GM13977 (cell line): ENCODE measurements around the gene TALDO1.
"Not testable (repeated sequence)": the region's sequence is repeated elsewhere in the genome, so short reads cannot be mapped to it uniquely, and the experiment has no call there.

Experiments used
- DNase-seq: peaks from one replicate; pipeline ENCODE4 v3.0.0; 2012; ENCODE audit warnings: low spot score
- in situ Hi-C: fragments of 300-500 bp; cut with MboI; formaldehyde crosslinking; loops from one replicate; pipeline ENCODE4 v1.12.0; 2022; ENCODE audit warnings: low sequenced_read_pairs, low pct_unique_long_range_greater_than_20kb, mixed read lengths, inconsistent platforms; ENCODE audit not compliant: unreplicated experiment
- TF ChIP-seq, protein P1 (sequence below): IDR thresholded peaks from 2 replicates; pipeline ENCODE4 v1.5.1; 2012; ENCODE audit warnings: mild to moderate bottlenecking, control low read depth; ENCODE audit not compliant: insufficient read depth; ENCODE audit errors: extremely low read depth, missing control alignments

The TALDO1 gene

DNA sequence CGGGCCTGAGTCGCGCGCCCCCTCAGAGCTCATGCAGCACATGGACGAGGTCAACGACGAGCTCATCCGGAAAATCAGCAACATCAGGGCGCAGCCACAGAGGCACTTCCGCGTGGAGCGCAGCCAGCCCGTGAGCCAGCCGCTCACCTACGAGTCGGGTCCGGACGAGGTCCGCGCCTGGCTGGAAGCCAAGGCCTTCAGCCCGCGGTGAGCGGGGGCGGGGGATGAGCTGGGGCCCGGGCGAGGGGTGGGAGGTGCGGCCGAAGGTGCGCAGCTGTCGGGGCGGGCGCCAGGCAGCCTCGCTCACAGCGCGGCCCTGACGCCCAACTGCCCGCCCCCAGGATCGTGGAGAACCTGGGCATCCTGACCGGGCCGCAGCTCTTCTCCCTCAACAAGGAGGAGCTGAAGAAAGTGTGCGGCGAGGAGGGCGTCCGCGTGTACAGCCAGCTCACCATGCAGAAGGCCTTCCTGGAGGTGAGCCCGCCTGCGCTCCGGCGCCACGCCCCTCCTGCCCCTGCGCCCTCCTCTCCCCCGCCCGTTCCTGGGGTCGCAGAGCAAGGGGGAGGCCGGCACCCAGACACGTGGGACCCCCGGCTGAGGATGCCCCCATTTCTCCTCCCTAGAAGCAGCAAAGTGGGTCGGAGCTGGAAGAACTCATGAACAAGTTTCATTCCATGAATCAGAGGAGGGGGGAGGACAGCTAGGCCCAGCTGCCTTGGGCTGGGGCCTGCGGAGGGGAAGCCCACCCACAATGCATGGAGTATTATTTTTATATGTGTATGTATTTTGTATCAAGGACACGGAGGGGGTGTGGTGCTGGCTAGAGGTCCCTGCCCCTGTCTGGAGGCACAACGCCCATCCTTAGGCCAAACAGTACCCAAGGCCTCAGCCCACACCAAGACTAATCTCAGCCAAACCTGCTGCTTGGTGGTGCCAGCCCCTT lies 20.7 kb upstream of the TALDO1 start:
- TF ChIP-seq, protein P1, sequence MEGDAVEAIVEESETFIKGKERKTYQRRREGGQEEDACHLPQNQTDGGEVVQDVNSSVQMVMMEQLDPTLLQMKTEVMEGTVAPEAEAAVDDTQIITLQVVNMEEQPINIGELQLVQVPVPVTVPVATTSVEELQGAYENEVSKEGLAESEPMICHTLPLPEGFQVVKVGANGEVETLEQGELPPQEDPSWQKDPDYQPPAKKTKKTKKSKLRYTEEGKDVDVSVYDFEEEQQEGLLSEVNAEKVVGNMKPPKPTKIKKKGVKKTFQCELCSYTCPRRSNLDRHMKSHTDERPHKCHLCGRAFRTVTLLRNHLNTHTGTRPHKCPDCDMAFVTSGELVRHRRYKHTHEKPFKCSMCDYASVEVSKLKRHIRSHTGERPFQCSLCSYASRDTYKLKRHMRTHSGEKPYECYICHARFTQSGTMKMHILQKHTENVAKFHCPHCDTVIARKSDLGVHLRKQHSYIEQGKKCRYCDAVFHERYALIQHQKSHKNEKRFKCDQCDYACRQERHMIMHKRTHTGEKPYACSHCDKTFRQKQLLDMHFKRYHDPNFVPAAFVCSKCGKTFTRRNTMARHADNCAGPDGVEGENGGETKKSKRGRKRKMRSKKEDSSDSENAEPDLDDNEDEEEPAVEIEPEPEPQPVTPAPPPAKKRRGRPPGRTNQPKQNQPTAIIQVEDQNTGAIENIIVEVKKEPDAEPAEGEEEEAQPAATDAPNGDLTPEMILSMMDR: no peak
- in situ Hi-C loops: no loop called here
- DNase-seq: peak; percentile 89

DNA sequence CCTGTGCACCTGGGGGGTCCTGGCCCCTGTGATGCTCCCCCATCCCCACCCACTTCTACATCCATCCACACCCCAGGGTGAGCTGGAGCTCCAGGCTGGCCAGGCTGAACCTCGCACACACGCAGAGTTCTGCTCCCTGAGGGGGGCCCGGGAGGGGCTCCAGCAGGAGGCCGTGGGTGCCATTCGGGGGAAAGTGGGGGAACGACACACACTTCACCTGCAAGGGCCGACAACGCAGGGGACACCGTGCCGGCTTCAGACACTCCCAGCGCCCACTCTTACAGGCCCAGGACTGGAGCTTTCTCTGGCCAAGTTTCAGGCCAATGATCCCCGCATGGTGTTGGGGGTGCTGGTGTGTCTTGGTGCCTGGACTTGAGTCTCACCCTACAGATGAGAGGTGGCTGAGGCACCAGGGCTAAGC lies 20.0 kb upstream of the TALDO1 start:
- TF ChIP-seq, protein P1: no peak
- no peak for DNase-seq
- in situ Hi-C loops: no loop called here

DNA sequence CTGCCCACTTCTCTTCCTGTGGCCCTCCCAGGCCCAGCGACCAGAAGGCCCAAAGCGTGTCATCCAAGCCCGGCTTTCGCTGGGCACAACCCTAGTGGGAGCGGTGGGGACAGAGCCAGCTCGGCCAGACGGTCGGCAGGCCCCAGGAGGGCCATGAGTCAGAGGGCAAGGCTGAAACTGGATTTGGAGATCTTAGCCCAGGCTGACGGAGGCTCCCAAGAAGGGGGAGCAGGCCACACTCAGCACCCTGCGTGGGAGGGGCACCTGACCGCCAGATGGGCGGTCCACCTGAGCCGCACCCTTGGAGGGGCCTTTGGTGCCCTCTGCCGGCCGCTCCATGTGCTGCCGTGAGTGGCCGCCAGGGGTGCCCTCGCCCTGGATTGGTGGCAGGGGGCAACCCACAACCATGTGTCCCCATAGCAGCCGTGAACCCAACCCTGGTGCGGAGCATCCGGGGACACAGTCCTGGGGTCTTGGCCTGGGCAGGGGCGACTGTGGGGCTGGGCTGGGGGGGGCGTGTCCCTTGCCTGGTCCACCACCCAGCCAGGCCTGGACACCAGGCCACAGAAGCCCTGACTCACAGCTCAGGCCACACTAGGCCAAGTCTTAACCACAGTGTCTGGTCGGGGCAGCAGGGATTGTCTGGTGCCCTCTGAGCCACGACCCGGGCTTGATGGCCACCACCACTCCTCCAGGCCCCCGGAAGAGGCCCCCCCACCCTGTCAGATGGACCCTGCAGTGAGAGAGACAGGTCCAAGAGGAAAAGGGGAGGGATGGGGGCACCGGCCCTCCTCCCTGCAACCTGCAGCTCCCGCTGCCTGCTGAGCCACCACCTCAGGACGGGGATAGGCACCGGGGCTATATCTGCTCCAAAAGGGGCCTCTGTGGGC lies 19.2 kb upstream of the TALDO1 start:
- peak; percentile 93 for DNase-seq
- TF ChIP-seq, protein P1: peak; percentile 99
- in situ Hi-C loops: no loop called here

DNA sequence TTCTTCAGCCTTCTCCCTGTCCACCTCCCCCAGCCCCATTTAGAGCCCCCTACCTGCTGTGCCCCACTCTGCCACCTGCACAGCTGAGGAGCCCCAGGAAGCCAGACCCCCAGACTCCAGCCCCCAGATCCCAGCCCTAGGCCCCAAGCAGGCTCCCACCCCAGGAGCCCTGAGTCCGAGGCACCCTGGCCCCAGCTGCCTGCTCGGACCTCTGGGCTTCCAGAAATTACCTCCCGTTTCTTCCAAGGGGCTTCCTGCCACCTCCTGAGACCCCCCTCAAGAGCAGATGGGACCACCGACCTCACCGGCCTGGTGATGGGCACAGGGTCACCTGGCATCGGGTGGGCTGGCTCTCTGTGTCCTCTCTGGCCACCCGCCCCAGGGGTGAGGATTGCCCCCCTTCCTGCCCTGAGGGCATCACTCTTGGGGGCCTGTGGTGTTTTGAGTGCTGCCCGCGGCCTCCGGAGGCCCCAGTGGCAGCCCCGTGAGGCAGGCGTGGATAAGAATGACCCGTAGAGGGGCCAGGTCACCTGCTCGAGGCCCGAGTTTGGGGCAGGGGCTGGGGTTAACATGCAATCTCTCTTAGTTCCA lies 18.3 kb upstream of the TALDO1 start:
- in situ Hi-C loops: no loop called here
- TF ChIP-seq, protein P1: no peak
- DNase-seq: no peak

DNA sequence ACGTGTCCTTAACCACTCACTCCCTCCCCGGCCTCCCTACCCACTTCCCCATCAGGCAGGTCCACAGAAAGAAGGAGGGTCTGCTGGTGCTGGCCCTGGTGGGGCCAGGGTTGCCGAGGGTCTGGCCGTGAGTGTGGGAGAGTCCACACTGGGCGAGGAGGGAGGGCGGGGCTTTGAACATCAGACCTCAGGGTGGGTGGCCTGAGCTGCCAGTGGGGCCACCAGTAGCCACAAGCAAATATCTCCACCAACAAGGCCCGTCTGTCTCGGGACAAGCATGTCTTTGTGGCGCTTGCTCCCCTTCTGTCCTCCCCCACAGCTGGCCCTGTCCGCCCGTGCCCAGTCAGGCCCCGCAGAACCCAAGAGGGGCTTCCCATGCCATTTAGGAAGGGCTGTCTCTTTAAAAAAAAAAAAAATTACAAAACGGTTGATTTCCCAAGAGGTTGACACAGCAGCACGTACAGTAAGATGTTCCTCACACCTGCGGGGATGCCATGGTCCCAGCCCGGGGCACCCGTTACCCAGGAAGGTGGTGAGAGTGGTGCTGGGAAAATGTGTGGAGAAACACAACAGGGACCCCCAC lies 17.7 kb upstream of the TALDO1 start:
- TF ChIP-seq, protein P1: no peak
- no peak for DNase-seq
- in situ Hi-C loops: no loop called here

DNA sequence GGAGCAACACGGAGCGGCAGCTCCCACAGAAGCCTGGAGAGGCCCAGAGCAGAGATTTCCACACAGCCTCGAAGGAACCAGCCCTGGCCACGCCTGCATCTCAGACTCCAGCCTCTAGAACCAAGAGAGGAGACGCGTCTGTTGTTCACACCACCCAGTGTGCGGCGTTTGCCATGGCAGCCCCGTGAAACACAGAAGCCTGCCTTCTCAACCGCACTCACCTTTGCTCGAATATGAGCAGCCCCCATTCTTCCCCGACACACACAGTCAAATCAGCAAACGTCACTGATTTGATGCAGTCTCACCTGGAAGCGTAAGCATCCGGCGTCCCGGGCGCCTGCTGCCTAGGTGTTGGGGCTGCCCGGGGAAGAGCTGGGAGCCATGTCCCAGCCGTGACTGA lies 14.2 kb upstream of the TALDO1 start:
- DNase-seq: no peak
- TF ChIP-seq, protein P1: no peak
- in situ Hi-C loops: no loop called here

DNA sequence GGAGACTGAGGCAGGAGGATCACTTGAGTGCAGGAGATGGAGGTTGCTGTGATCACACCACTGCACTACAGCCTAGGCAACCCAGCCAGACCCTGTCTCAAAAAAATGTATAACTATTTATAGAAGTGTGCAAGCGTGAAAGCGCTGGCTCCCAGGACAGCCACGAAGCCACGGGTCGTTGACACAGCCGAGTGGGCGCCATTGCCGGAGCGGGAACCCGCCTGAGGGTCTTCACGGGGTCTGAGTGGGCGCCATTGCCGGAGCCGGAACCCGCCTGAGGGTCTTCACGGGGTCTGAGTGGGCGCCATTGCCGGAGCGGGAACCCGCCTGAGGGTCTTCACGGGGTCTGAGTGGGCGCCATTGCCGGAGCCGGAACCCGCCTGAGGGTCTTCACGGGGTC lies 12.7 kb upstream of the TALDO1 start:
- in situ Hi-C loops, DNase-seq: not testable (repeated sequence)
